Suprapubic skin (tissue), 3 donors: ENCODE results near the gene ZDHHC24.

Experiments used
- CTCF ChIP-seq, 2 donors: fragments of 200-600 bp in 1 of 2; fragments of 450-650 bp in 1 of 2; sonication (generic) in 1 of 2; IDR thresholded peaks; one replicate each; pipeline ENCODE4 v1.5.1; 2016 to 2019; ENCODE audit warnings: antibody characterized with exemption in 2 of 2, mild to moderate bottlenecking in 1 of 2, moderate library complexity in 1 of 2
- POLR2A ChIP-seq, 2 donors: fragments of 450-650 bp; IDR thresholded peaks; one replicate each; pipeline ENCODE4 v1.6.1; 2017; ENCODE audit warnings: antibody characterized with exemption in 2 of 2, mild to moderate bottlenecking in 2 of 2, moderate library complexity in 2 of 2

- TF ChIP-seq POLR2A (IDR thresholded peaks at IDR 0.05): no peak
- no peak for TF ChIP-seq CTCF (IDR thresholded peaks at IDR 0.05)
These were observed 17.2 kb upstream of the ZDHHC24 start for GRCh38 chr11:66562907-66563583.
